Skeletal muscle tissue (tissue), 4 donors: ENCODE results near the gene UNCX. TPM values are rescaled to one million over a fixed set of nuclear protein-coding genes. Genes with fewer than 3 reads are reported as not detected.

Experiments used
- H3K27ac ChIP-seq: one replicate; pipeline ENCODE4 v1.7.0; 2013; ENCODE audit warnings: mild to moderate bottlenecking, low read depth, low read length, inconsistent platforms
- H3K27me3 ChIP-seq, 3 donors: one replicate each; pipeline ENCODE4 v1.7.0; 2013; ENCODE audit warnings: low read length in 3 of 3; ENCODE audit not compliant: control insufficient read depth in 3 of 3, insufficient read depth in 3 of 3
- H3K36me3 ChIP-seq, 3 donors: one replicate each; pipeline ENCODE4 v1.7.0; 2013; ENCODE audit warnings: low read length in 3 of 3; ENCODE audit not compliant: control insufficient read depth in 3 of 3, insufficient read depth in 3 of 3
- H3K4me1 ChIP-seq, 3 donors: one replicate each; pipeline ENCODE4 v1.7.0; 2013; ENCODE audit warnings: low read length in 3 of 3, mild to moderate bottlenecking in 3 of 3; ENCODE audit not compliant: control insufficient read depth in 3 of 3, insufficient read depth in 3 of 3
- H3K4me3 ChIP-seq, 3 donors: one replicate each; pipeline ENCODE4 v1.7.0; 2013; ENCODE audit warnings: low read length in 3 of 3
- H3K9ac ChIP-seq, 3 donors: one replicate each; pipeline ENCODE4 v1.7.0; 2013; ENCODE audit warnings: low read length in 3 of 3, mild to moderate bottlenecking in 3 of 3, moderate library complexity in 2 of 3, low read depth in 1 of 3
- H3K9me3 ChIP-seq, 3 donors: one replicate each; pipeline ENCODE4 v1.7.0; 2013; ENCODE audit warnings: low read length in 3 of 3; ENCODE audit not compliant: control insufficient read depth in 3 of 3
- total RNA-seq: library from RNA; depleted of rRNA; stranded (reverse); fragments of >200 nt; gene quantifications from one replicate; pipeline ENCODE4 v1.2.3, GENCODE V29; 2014
- donor health status: Osteomylitis.

Gene UNCX
- total RNA-seq, 1 donor from 2014 or later: not detected

- Histone ChIP-seq H3K9ac (no peak overlapping the region), H3K27me3 (peaks cover 72 to 83% (median 73%) of the 10 kb centered on the region in 3 donors), H3K4me3 (no peak overlapping the region), H3K27ac (no peak overlapping the region), H3K9me3 (no peaks in the 10 kb centered on the region), H3K4me1 (peaks cover 0 to 3% (median 0%) of the 10 kb centered on the region in 3 donors), H3K36me3 (no peaks in the 10 kb centered on the region)
Measured at GRCh38 chr7:1232103-1232466, 587 bp upstream of the UNCX start.

- H3K9me3 ChIP-seq: no peaks in the 10 kb centered on the region
- peaks cover 0 to 3% (median 0%) of the 10 kb centered on the region in 3 donors for H3K4me1 ChIP-seq
- peaks cover 68 to 80% (median 69%) of the 10 kb centered on the region in 3 donors for H3K27me3 ChIP-seq
- no peak overlapping the region for H3K9ac ChIP-seq
- no peaks in the 10 kb centered on the region for H3K36me3 ChIP-seq
- H3K4me3 ChIP-seq: no peak overlapping the region
- H3K27ac ChIP-seq: no peak overlapping the region
Measured at GRCh38 chr7:1233333-1234048, 819 bp downstream of the UNCX start.

DNA sequence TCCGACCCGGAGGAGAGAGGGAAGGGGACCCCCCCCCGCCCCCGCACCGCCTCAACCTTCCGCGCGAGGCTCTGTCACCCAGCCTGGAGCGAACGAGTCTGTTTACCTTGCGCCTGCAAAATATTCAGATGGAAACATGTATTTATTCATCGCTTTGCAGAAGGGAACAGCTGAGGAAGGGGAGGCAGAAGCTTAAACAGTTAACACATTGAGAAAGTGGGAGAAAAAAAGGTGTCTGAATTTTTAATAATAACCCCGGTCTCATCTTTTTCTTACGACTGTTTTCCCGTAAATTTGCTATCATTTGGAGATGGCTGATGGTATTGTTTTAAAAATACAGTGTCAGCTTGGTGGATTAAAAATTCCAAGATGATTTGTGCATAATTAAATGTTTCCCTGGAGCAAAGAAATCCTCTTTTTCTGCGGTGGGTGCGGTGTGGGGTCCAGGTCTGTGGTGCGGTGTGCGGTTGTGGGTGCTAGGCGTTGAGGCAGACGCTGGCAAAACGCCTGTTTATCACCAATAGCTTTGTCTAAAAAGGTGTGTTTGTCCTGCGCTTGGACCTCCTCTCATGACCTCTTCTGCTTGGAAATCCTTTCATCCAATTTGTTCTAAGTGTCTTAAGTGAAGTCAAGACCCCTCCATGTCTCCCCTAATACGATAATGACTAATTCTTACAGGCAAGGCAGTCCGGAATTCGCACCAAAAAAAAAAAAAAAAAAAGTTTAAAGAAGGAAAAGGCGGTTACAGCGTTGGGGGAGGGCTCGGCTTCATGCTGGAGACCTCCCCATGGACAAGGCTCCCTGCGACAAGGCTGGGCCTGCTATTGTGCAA, 1.6 kb downstream of the UNCX start:
- no peaks in the 10 kb centered on the region for H3K36me3 ChIP-seq
- H3K9ac ChIP-seq: no peak overlapping the region
- no peaks in the 10 kb centered on the region for H3K9me3 ChIP-seq
- H3K27ac ChIP-seq: no peak overlapping the region
- H3K4me1 ChIP-seq: peaks cover 0 to 3% (median 0%) of the 10 kb centered on the region in 3 donors
- no peak overlapping the region for H3K4me3 ChIP-seq
- peaks cover 68 to 80% (median 68%) of the 10 kb centered on the region in 3 donors for H3K27me3 ChIP-seq

- Histone ChIP-seq H3K4me3 (no peak overlapping the region), H3K27me3 (peaks cover 71 to 81% (median 72%) of the 10 kb centered on the region in 3 donors), H3K4me1 (peaks cover 0 to 3% (median 0%) of the 10 kb centered on the region in 3 donors), H3K36me3 (no peaks in the 10 kb centered on the region), H3K9me3 (no peaks in the 10 kb centered on the region), H3K27ac (no peak overlapping the region), H3K9ac (no peak overlapping the region)
Measured at GRCh38 chr7:1234881-1235500, 2.3 kb downstream of the UNCX start.

GRCh38 chr7:1235501-1236131, 2.9 kb downstream of the UNCX start:
- H3K9ac ChIP-seq: no peak overlapping the region
- H3K36me3 ChIP-seq: no peaks in the 10 kb centered on the region
- no peak overlapping the region for H3K27ac ChIP-seq
- H3K4me3 ChIP-seq: no peak overlapping the region
- peaks cover 73 to 82% (median 76%) of the 10 kb centered on the region in 3 donors for H3K27me3 ChIP-seq
- no peaks in the 10 kb centered on the region for H3K9me3 ChIP-seq
- H3K4me1 ChIP-seq: peaks cover 0 to 3% (median 0%) of the 10 kb centered on the region in 3 donors

- Histone ChIP-seq H3K4me3 (no peak overlapping the region), H3K27me3 (peaks cover 71 to 81% (median 76%) of the 10 kb centered on the region in 3 donors), H3K27ac (no peak overlapping the region), H3K9me3 (no peaks in the 10 kb centered on the region), H3K36me3 (no peaks in the 10 kb centered on the region), H3K9ac (no peak overlapping the region), H3K4me1 (peaks cover 0 to 3% (median 0%) of the 10 kb centered on the region in 3 donors)
Measured at GRCh38 chr7:1236132-1236661, 3.5 kb downstream of the UNCX start.

- peaks cover 69 to 80% (median 76%) of the 10 kb centered on the region in 3 donors for H3K27me3 ChIP-seq
- peaks cover 0 to 3% (median 0%) of the 10 kb centered on the region in 3 donors for H3K4me1 ChIP-seq
- no peak overlapping the region for H3K27ac ChIP-seq
- H3K4me3 ChIP-seq: no peak overlapping the region
- H3K9me3 ChIP-seq: no peaks in the 10 kb centered on the region
- no peak overlapping the region for H3K9ac ChIP-seq
- no peaks in the 10 kb centered on the region for H3K36me3 ChIP-seq
Measured at GRCh38 chr7:1236831-1237701, 4.4 kb downstream of the UNCX start.

DNA sequence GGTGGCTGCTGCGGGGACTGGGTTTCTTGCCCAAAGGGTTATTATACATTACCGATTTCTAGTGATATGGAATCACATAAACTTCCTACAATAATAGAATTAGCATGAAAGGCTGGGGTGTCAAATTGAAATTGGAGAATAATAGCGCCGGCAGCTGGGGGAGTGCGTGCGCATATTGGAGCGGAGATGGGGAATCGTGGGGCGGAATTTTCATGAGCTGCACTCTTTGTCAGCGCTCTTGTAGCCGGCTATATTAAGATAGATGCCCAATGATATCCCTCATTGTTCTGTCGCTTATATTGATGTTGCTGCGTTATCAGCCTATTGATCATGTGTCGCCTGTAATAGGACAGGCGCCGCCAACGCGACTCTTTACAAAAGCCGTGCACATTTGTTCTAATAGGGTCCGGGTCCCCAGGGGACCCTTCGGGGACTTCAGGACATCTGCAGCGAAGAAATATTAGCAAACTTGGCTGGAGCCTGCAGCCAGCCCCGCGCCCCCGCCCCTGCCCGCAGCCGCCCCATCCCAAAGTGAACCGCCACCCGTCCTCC, 5.1 kb downstream of the UNCX start:
- H3K36me3 ChIP-seq: no peaks in the 10 kb centered on the region
- peaks cover 71 to 83% (median 79%) of the 10 kb centered on the region in 3 donors for H3K27me3 ChIP-seq
- H3K27ac ChIP-seq: no peak overlapping the region
- H3K9ac ChIP-seq: no peak overlapping the region
- no peak overlapping the region for H3K4me3 ChIP-seq
- no peaks in the 10 kb centered on the region for H3K9me3 ChIP-seq
- peaks cover 0 to 3% (median 0%) of the 10 kb centered on the region in 3 donors for H3K4me1 ChIP-seq
